SU-DHL-6 (cell line): ENCODE results near the gene WDR7.

Experiments used
- H2AFZ ChIP-seq: fragments of 200-600 bp; sonication (generic); 2 replicates; pipeline ENCODE4 v1.6.1; 2014; ENCODE audit warnings: low read depth, mild to moderate bottlenecking, moderate library complexity, mixed read lengths, antibody characterized with exemption, low read length; ENCODE audit not compliant: severe bottlenecking
- H3F3A ChIP-seq: fragments of 200-600 bp; shearing (Covaris generic); 2 replicates; pipeline ENCODE4 v1.6.0; 2016; ENCODE audit warnings: antibody characterized with exemption, mild to moderate bottlenecking; ENCODE audit not compliant: insufficient read depth
- H3K27ac ChIP-seq: fragments of 200-600 bp; sonication (generic); 2 replicates; pipeline ENCODE4 v1.5.1; 2016; ENCODE audit warnings: low read depth, mild to moderate bottlenecking, low read length, moderate library complexity, mixed read lengths
- H3K27me3 ChIP-seq: fragments of 200-600 bp; sonication (generic), shearing (Covaris generic); 2 replicates; pipeline ENCODE4 v1.6.0; 2014; ENCODE audit warnings: mild to moderate bottlenecking, low read length
- H3K36me3 ChIP-seq: fragments of 200-600 bp; sonication (generic); 2 replicates; pipeline ENCODE4 v1.6.1; 2014; ENCODE audit warnings: mild to moderate bottlenecking, low read length, mixed read lengths
- H3K4me2 ChIP-seq: fragments of 300-600, 200-600 bp; shearing (Covaris generic), sonication (generic); 2 replicates; pipeline ENCODE4 v1.6.0; 2014; ENCODE audit warnings: low read length, low read depth, mild to moderate bottlenecking; ENCODE audit not compliant: poor library complexity, severe bottlenecking
- H3K4me3 ChIP-seq: fragments of 200-600 bp; sonication (generic); 2 replicates; pipeline ENCODE4 v1.5.1; 2014; ENCODE audit warnings: antibody characterized with exemption, low read length, mild to moderate bottlenecking, mixed read lengths; ENCODE audit not compliant: insufficient read depth, poor library complexity, severe bottlenecking
- H3K79me2 ChIP-seq: fragments of 200-600 bp; sonication (generic); 2 replicates; pipeline ENCODE4 v1.6.1; 2014; ENCODE audit warnings: mild to moderate bottlenecking, low read length, moderate library complexity; ENCODE audit not compliant: insufficient read depth
- H3K9ac ChIP-seq: fragments of 200-600 bp; sonication (generic); 2 replicates; pipeline ENCODE4 v1.7.0; 2014; ENCODE audit warnings: mild to moderate bottlenecking, low read length
- H3K9me2 ChIP-seq: fragments of 200-600 bp; sonication (generic); replicated peaks from 2 replicates; pipeline ENCODE4 v1.6.1; 2014; ENCODE audit warnings: low read length; ENCODE audit not compliant: insufficient read depth
- H3K9me3 ChIP-seq: fragments of 200-600 bp; sonication (generic); 2 replicates; pipeline ENCODE4 v1.6.1; 2014; ENCODE audit warnings: low read length, mixed read lengths; ENCODE audit not compliant: insufficient read depth
- H4K20me1 ChIP-seq: fragments of 200-600 bp; sonication (generic); 2 replicates; pipeline ENCODE4 v1.6.1; 2014; ENCODE audit warnings: low read depth, mild to moderate bottlenecking, antibody characterized with exemption, low read length, moderate library complexity, mixed read lengths
- EZH2phosphoT487 ChIP-seq: fragments of 200-600 bp; sonication (generic), shearing (Covaris generic); conservative IDR thresholded peaks from 2 replicates; pipeline ENCODE4 v1.6.1; 2018; ENCODE audit warnings: mild to moderate bottlenecking, antibody characterized with exemption, low read length, moderate library complexity, mixed read lengths
- TF ChIP-seq, protein P1 (sequence below): fragments of 200-600 bp; sonication (generic); IDR thresholded peaks from one replicate; pipeline ENCODE4 v1.5.1; 2017; ENCODE audit warnings: antibody characterized with exemption, mild to moderate bottlenecking, low read length, moderate library complexity; ENCODE audit not compliant: insufficient read depth, poor library complexity, severe bottlenecking

WDR7 gene

DNA sequence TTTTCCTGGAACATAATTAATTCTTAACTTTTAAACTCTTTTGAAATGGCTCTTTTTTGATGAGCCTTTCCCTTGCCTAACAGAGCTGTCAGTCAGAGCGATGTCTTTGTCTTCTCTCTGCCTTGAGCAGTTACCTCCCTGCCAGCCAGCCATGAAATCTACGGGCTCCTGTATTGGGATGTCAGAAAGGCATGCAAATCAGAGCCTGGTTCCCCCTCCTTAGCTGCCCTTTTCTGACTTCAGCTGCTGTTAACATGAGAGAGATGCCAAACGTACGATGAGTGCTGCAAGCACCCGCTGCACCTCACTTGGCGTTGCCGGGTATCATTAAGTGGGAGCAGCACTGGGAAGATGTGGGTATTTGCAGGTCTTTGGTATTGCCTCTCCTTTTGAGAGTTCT, 364.3 kb downstream of the WDR7 start:
- H3K4me3 ChIP-seq = no peak overlapping the region
- H4K20me1 ChIP-seq = no peaks in the 10 kb centered on the region
- no peak overlapping the region for H3K4me2 ChIP-seq
- no peaks in the 10 kb centered on the region for H3K27me3 ChIP-seq
- H3K9ac ChIP-seq = no peak overlapping the region
- H3F3A ChIP-seq = no peaks in the 10 kb centered on the region
- no peaks in the 10 kb centered on the region for H3K36me3 ChIP-seq
- TF ChIP-seq, protein P1, sequence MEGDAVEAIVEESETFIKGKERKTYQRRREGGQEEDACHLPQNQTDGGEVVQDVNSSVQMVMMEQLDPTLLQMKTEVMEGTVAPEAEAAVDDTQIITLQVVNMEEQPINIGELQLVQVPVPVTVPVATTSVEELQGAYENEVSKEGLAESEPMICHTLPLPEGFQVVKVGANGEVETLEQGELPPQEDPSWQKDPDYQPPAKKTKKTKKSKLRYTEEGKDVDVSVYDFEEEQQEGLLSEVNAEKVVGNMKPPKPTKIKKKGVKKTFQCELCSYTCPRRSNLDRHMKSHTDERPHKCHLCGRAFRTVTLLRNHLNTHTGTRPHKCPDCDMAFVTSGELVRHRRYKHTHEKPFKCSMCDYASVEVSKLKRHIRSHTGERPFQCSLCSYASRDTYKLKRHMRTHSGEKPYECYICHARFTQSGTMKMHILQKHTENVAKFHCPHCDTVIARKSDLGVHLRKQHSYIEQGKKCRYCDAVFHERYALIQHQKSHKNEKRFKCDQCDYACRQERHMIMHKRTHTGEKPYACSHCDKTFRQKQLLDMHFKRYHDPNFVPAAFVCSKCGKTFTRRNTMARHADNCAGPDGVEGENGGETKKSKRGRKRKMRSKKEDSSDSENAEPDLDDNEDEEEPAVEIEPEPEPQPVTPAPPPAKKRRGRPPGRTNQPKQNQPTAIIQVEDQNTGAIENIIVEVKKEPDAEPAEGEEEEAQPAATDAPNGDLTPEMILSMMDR = no peak
- no peak for TF ChIP-seq EZH2phosphoT487
- no peaks in the 10 kb centered on the region for H3K79me2 ChIP-seq
- no peak overlapping the region for H3K27ac ChIP-seq
- H3K9me3 ChIP-seq = no peaks in the 10 kb centered on the region
- no peak overlapping the region for H2AFZ ChIP-seq
- no peaks in the 10 kb centered on the region for H3K9me2 ChIP-seq

DNA sequence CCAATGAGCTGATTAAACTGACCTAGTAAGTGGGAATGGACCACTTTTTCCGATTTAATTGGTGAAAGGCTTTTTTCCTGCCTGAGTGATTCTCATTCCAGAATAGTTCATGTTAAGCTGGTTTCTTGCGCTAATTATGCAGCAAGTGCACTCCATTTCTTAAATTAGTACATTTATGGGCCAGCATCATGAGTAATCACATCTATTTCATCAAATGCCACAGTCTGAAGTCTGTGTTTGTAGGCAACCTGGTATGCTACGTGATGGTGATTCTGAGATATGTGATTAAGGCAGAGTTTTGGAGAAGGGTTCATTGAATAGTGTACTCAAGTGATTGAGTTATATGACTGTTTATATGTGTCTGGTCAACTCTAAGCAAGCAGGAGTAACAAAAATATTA, 367.7 kb downstream of the WDR7 start:
- TF ChIP-seq, protein P1 = no peak
- no peak for TF ChIP-seq EZH2phosphoT487
- Histone ChIP-seq H2AFZ (no peak overlapping the region), H3K27me3 (no peaks in the 10 kb centered on the region)

DNA sequence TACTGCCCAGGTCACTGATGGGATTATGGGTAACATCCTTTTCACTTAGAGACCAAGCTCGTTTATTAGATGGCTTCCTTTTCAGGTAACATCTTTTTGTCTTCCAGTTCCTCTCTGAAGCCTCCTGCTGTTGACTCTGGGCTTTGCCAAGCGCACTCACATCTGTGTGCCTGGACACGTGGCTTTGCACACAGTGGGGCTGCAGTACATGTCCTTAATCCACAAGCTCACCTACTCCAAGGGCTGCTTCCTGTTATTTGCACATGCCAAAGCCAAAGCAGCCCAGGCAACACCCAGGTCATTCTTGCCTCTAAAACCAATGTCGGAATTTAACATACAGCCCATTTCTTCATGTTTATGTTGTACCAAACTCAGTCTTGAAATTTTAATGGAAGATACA, 371.6 kb downstream of the WDR7 start:
- no peaks in the 10 kb centered on the region for H3K9me3 ChIP-seq
- TF ChIP-seq, protein P1 = no peak
- TF ChIP-seq EZH2phosphoT487 = no peak
- no peaks in the 10 kb centered on the region for H3K36me3 ChIP-seq
- H3F3A ChIP-seq = no peaks in the 10 kb centered on the region; the same call in 1 of the 2 replicates
- no peaks in the 10 kb centered on the region for H3K27me3 ChIP-seq
- no peaks in the 10 kb centered on the region for H3K79me2 ChIP-seq
- no peaks in the 10 kb centered on the region for H3K9me2 ChIP-seq
- no peak overlapping the region for H3K4me2 ChIP-seq
- no peak overlapping the region for H3K4me3 ChIP-seq
- H3K27ac ChIP-seq = no peak overlapping the region
- H3K9ac ChIP-seq = no peak overlapping the region
- H4K20me1 ChIP-seq = no peaks in the 10 kb centered on the region
- H2AFZ ChIP-seq = no peak overlapping the region

More for the DNA sequence above, 367.7 kb downstream of the WDR7 start:
- Histone ChIP-seq H3K9me2 (no peaks in the 10 kb centered on the region), H3K4me3 (no peak overlapping the region), H4K20me1 (no peaks in the 10 kb centered on the region), H3K79me2 (no peaks in the 10 kb centered on the region), H3K9ac (no peak overlapping the region), H3K36me3 (no peaks in the 10 kb centered on the region), H3F3A (no peaks in the 10 kb centered on the region; the same call in 1 of the 2 replicates), H3K4me2 (no peak overlapping the region), H3K9me3 (no peaks in the 10 kb centered on the region), H3K27ac (no peak overlapping the region)
